ENCODE results near the gene WNT6. TPM values are rescaled to one million over a fixed set of nuclear protein-coding genes. Genes with fewer than 3 reads are reported as not detected.
"Not testable (repeated sequence)": the region's sequence is repeated elsewhere in the genome, so short reads cannot be mapped to it uniquely, and the experiment has no call there.

The WNT6 gene
- total and polyA plus RNA-seq, 4 donors, result 0.08 to 0.20 TPM; not detected in 2

DNA sequence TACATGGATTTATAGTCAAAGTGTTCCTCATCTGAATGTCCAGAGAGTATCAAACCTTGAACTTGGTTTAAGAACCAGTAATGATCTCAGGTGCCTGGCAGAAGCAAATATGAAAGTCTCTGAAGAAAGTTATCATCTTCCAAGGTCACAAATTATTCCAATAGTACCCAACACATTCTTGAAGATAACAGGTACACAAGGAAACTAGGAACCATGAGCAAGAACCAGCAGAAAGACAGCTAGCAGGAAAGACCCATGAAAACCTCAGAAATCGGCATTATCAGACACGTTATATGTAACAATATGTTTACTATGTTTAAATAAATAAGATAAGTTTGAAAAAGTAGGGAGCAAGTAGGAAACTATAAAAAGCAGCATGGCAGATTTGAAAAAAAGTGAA is 22.1 kb upstream of the WNT6 start:
- Histone ChIP-seq H3K4me3 (ENCODE audit: low read depth in 1 of 3, low read length in 3 of 3) (no peak overlapping the region), H3K4me1 (ENCODE audit: control insufficient read depth in 4 of 4, insufficient read depth in 4 of 4, low read length in 3 of 4) (no peaks in the 10 kb centered on the region), H3K27me3 (ENCODE audit: control insufficient read depth in 4 of 4, insufficient read depth in 4 of 4, low read length in 3 of 4) (no peaks in the 10 kb centered on the region), H3K9me3 (ENCODE audit: control insufficient read depth in 4 of 4, low read length in 3 of 4) (peaks cover 0 to 4% (median 0%) of the 10 kb centered on the region in 4 donors), H3K36me3 (ENCODE audit: control insufficient read depth in 4 of 4, insufficient read depth in 3 of 4, low read depth in 1 of 4, low read length in 3 of 4) (no peaks in the 10 kb centered on the region), H3K27ac (ENCODE audit: low read depth in 1 of 2, low read length in 2 of 2) (no peak overlapping the region), H3K9ac (ENCODE audit: low read depth in 1 of 2, low read length in 2 of 2) (no peak overlapping the region)
- TF ChIP-seq GABPA (IDR thresholded peaks at IDR 0.05 in 1 of 2, conservative IDR thresholded peaks at IDR 0.05 in 1 of 2), result no peak
- no peak for TF ChIP-seq ZBTB33 (IDR thresholded peaks at IDR 0.05)
- no peak for TF ChIP-seq FOXA1 (IDR thresholded peaks at IDR 0.05)
- TF ChIP-seq, protein P1, sequence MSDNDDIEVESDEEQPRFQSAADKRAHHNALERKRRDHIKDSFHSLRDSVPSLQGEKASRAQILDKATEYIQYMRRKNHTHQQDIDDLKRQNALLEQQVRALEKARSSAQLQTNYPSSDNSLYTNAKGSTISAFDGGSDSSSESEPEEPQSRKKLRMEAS (IDR thresholded peaks at IDR 0.05), result no peak
- TF ChIP-seq EGR1 (IDR thresholded peaks at IDR 0.05; ENCODE audit: low read depth in 2 of 2), result no peak
- TF ChIP-seq ATF3 (IDR thresholded peaks at IDR 0.05), result no peak
- no peak for TF ChIP-seq FOXA2 (IDR thresholded peaks at IDR 0.05)
- WGBS, result 86% methylated on average over 2 of the region's 2 CpGs
- DNase-seq (ENCODE audit: low spot score), result no peak

- H3K4me1 ChIP-seq (ENCODE audit: control insufficient read depth in 4 of 4, insufficient read depth in 4 of 4, low read length in 3 of 4), result no peaks in the 10 kb centered on the region
- no peak for DNase-seq (ENCODE audit: low spot score)
- H3K9me3 ChIP-seq (ENCODE audit: control insufficient read depth in 4 of 4, low read length in 3 of 4), result peaks cover 0 to 4% (median 0%) of the 10 kb centered on the region in 4 donors
- H3K27ac ChIP-seq (ENCODE audit: low read depth in 1 of 2, low read length in 2 of 2), result no peak overlapping the region
- no peak overlapping the region for H3K4me3 ChIP-seq (ENCODE audit: low read depth in 1 of 3, low read length in 3 of 3)
- H3K9ac ChIP-seq (ENCODE audit: low read depth in 1 of 2, low read length in 2 of 2), result no peak overlapping the region
- 71% methylated on average over 4 of the region's 4 CpGs for WGBS
- TF ChIP-seq SP1 (IDR thresholded peaks at IDR 0.05) (no peak), GABPA (IDR thresholded peaks at IDR 0.05 in 1 of 2, conservative IDR thresholded peaks at IDR 0.05 in 1 of 2) (no peak), YY1 (IDR thresholded peaks at IDR 0.05) (no peak), HNF4A (conservative IDR thresholded peaks at IDR 0.05) (no peak), RXRA (IDR thresholded peaks at IDR 0.05) (no peak), ZBTB33 (IDR thresholded peaks at IDR 0.05) (no peak), ATF3 (IDR thresholded peaks at IDR 0.05) (no peak)
- no peaks in the 10 kb centered on the region for H3K27me3 ChIP-seq (ENCODE audit: control insufficient read depth in 4 of 4, insufficient read depth in 4 of 4, low read length in 3 of 4)
- H3K36me3 ChIP-seq (ENCODE audit: control insufficient read depth in 4 of 4, insufficient read depth in 3 of 4, low read depth in 1 of 4, low read length in 3 of 4), result no peaks in the 10 kb centered on the region
Measured at GRCh38 chr2:218839430-218839829, 20.2 kb upstream of the WNT6 start.

GRCh38 chr2:218839888-218840287 is 19.7 kb upstream of the WNT6 start:
- no peaks in the 10 kb centered on the region for H3K36me3 ChIP-seq (ENCODE audit: control insufficient read depth in 4 of 4, insufficient read depth in 3 of 4, low read depth in 1 of 4, low read length in 3 of 4)
- no peaks in the 10 kb centered on the region for H3K4me1 ChIP-seq (ENCODE audit: control insufficient read depth in 4 of 4, insufficient read depth in 4 of 4, low read length in 3 of 4)
- H3K27ac ChIP-seq (ENCODE audit: low read depth in 1 of 2, low read length in 2 of 2), result no peak overlapping the region
- no peak for TF ChIP-seq ATF3 (IDR thresholded peaks at IDR 0.05)
- TF ChIP-seq, protein P1 (IDR thresholded peaks at IDR 0.05), result no peak
- DNase-seq (ENCODE audit: low spot score), result no peak
- no peak overlapping the region for H3K4me3 ChIP-seq (ENCODE audit: low read depth in 1 of 3, low read length in 3 of 3)
- H3K9me3 ChIP-seq (ENCODE audit: control insufficient read depth in 4 of 4, low read length in 3 of 4), result peaks cover 0 to 4% (median 0%) of the 10 kb centered on the region in 4 donors
- H3K9ac ChIP-seq (ENCODE audit: low read depth in 1 of 2, low read length in 2 of 2), result no peak overlapping the region
- WGBS, result 72% methylated on average over 1 of the region's 1 CpG
- no peaks in the 10 kb centered on the region for H3K27me3 ChIP-seq (ENCODE audit: control insufficient read depth in 4 of 4, insufficient read depth in 4 of 4, low read length in 3 of 4)

GRCh38 chr2:218844334-218844733 is 15.3 kb upstream of the WNT6 start:
- not testable (repeated sequence) for DNase-seq (ENCODE audit: low spot score); H3K9me3 ChIP-seq (ENCODE audit: control insufficient read depth in 4 of 4, low read length in 3 of 4); H3K27ac ChIP-seq (ENCODE audit: low read depth in 1 of 2, low read length in 2 of 2); H3K27me3 ChIP-seq (ENCODE audit: control insufficient read depth in 4 of 4, insufficient read depth in 4 of 4, low read length in 3 of 4); H3K4me3 ChIP-seq (ENCODE audit: low read depth in 1 of 3, low read length in 3 of 3); H3K36me3 ChIP-seq (ENCODE audit: control insufficient read depth in 4 of 4, insufficient read depth in 3 of 4, low read depth in 1 of 4, low read length in 3 of 4); H3K9ac ChIP-seq (ENCODE audit: low read depth in 1 of 2, low read length in 2 of 2); H3K4me1 ChIP-seq (ENCODE audit: control insufficient read depth in 4 of 4, insufficient read depth in 4 of 4, low read length in 3 of 4)
- 87% methylated on average over 5 of the region's 5 CpGs for WGBS

DNA sequence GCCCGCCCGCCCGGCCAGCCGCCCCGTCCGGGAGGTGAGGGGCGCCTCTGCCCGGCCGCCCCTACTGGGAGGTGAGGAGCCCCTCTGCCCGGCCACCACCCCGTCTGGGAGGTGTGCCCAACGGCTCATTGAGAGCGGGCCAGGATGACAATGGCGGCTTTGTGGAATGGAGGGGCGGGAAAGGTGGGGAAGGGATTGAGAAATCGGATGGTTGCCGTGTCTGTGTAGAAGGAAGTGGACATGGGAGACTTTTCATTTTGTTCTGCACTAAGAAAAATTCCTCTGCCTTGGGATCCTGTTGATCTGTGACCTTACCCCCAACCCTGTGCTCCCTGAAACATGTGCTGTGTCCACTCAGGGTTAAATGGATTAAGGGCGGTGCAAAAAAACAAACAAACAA is 12.6 kb upstream of the WNT6 start:
- H3K27me3 ChIP-seq (ENCODE audit: control insufficient read depth in 4 of 4, insufficient read depth in 4 of 4, low read length in 3 of 4); H3K9me3 ChIP-seq (ENCODE audit: control insufficient read depth in 4 of 4, low read length in 3 of 4); H3K9ac ChIP-seq (ENCODE audit: low read depth in 1 of 2, low read length in 2 of 2); H3K36me3 ChIP-seq (ENCODE audit: control insufficient read depth in 4 of 4, insufficient read depth in 3 of 4, low read depth in 1 of 4, low read length in 3 of 4); DNase-seq (ENCODE audit: low spot score); H3K27ac ChIP-seq (ENCODE audit: low read depth in 1 of 2, low read length in 2 of 2); H3K4me3 ChIP-seq (ENCODE audit: low read depth in 1 of 3, low read length in 3 of 3); H3K4me1 ChIP-seq (ENCODE audit: control insufficient read depth in 4 of 4, insufficient read depth in 4 of 4, low read length in 3 of 4): not testable (repeated sequence)
- 88% methylated on average over 18 of the region's 18 CpGs for WGBS
